GM10847 (cell line): ENCODE measurements around the gene EML5.
A peak's percentile ranks its signal among the peaks of the same experiment; 100 is the strongest.

Experiments used
- POLR2A ChIP-seq: IDR thresholded peaks from 2 replicates; pipeline ENCODE4 v1.6.1; 2011; ENCODE audit not compliant: insufficient read length; ENCODE audit errors: extremely low read depth

EML5 gene

GRCh38 chr14:88576222-88576621 is 216.5 kb downstream of the EML5 start:
- no peak for TF ChIP-seq POLR2A

- no peak for TF ChIP-seq POLR2A
These were observed 220.6 kb downstream of the EML5 start for GRCh38 chr14:88572117-88572516.

GRCh38 chr14:88568196-88568595 is 224.6 kb downstream of the EML5 start:
- no peak for TF ChIP-seq POLR2A

GRCh38 chr14:88565427-88565826 is 227.3 kb downstream of the EML5 start:
- TF ChIP-seq POLR2A: no peak

DNA sequence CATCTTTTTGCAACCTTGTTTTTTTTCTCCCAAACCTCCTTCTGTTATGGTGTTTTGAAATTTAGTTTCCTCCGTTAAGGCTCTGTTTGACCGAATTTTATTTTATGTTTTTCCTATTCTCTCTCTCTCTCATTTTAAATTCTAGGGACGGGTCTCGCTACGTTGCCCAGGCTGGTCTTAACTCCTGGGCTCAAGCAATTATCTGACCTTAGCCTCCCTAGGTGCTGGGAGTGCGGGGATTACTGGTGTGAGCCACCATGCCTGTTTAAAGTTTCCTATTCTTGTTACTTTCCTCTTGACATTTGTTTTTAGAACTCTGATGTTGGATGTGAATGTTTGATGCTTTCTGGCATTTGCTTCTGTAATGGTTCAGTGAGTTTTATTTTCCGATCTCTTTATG is 228.9 kb downstream of the EML5 start:
- no peak for TF ChIP-seq POLR2A

DNA sequence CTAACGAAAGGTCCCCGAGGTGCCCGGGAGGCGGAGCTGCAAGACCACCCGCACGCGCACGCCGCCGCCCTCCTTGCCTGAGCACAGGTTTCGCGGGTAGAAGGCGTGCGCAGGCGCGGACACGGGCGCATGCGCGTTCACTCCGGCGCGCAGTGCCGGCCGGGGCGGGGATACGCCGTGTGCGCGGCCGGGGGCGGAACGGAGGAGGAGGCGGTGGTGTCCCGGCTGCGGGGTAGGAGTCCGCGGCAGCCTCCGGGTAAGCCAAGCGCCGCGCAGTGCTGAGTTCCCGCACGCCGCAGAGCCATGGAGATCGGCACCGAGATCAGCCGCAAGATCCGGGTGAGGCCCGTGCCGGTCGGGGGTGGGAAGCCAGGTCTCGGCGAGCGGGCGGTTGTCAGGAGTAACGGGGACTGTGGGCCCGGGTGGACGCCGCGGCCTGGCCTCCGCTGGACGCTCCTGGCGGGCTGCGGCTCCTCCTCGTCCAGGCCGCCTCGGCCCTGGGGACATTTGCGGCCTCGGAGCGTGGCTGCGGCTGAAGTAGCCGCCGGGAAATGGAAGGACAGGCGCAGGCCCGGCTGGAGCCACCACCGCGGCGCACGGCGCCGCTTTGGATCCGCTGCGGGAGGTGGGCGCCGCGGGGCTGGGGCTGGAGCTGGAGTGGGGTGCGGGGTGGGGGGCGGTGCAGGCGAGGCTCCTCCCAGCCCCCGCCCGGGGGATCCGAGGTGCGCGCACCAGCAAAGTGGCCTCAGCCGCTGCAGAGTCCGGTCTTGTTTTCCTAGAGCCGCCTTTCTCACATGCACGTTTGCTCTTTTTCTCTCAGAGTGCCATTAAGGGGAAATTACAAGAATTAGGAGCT is 229.7 kb downstream of the EML5 start, which contains the start of gene ZC3H14:
Gene ZC3H14 (plus strand): TSS at position 207 of the 856 bp plus-strand sequence. CDS start 97 bp downstream, at position 304.
- peak; percentile 70 for TF ChIP-seq POLR2A

DNA sequence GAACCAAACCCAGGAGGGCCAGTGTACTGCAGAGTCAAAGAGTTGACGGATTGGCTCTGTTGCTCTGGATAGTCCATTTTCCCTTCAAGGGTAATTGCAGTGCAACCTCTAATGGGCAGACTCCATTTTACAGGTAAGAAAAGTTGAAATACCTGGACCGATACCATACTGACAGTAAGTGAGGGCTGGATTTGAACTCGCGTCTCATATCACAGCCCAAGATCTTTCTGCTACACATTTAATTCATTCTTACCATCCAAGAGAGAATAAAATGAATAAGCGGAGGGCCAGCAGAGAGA is 230.3 kb downstream of the EML5 start:
- TF ChIP-seq POLR2A: no peak
